Measurements from ENCODE around the gene TRPV3. TPM values are rescaled to one million over a fixed set of nuclear protein-coding genes. Genes with fewer than 3 reads are reported as not detected.

The TRPV3 gene
- total RNA-seq, 1 experiment from 2014 or later: 0.31 TPM

GRCh38 chr17:3510090-3510489, 47.5 kb downstream of the TRPV3 start:
- CTCF ChIA-PET: no interaction called here

GRCh38 chr17:3507869-3508268, 49.7 kb downstream of the TRPV3 start:
- POLR2A ChIA-PET: no interaction called here
- intact Hi-C loops (cut with micrococcal nuclease; ENCODE audit: unreplicated experiment): no loop called here
- DNase-seq (ENCODE audit: low read depth, low spot score): no peak
- Histone ChIP-seq H3K9me3 (ENCODE audit: control insufficient read depth, insufficient read depth, low read depth, low read length) (no peaks in the 10 kb centered on the region), H3K27ac (ENCODE audit: low read length) (no peak overlapping the region), H3K36me3 (ENCODE audit: control insufficient read depth, insufficient read depth, low read length) (no peaks in the 10 kb centered on the region), H3K27me3 (ENCODE audit: control insufficient read depth, insufficient read depth, low read length) (no peaks in the 10 kb centered on the region), H3K4me1 (ENCODE audit: control insufficient read depth, insufficient read depth, low read length) (no peaks in the 10 kb centered on the region), H3K4me3 (ENCODE audit: low read depth in 2 of 2, low read length in 2 of 2) (no peak overlapping the region)
- no TSS peak for BruUV-seq (replicated peaks)
- no peak for TF ChIP-seq POLR2AphosphoS5 (IDR thresholded peaks at IDR 0.05; ENCODE audit: low read depth, low read length)
- no peak for TF ChIP-seq CTCF (IDR thresholded peaks at IDR 0.05)
- TF ChIP-seq SIN3A (IDR thresholded peaks at IDR 0.05; ENCODE audit: borderline replicate concordance, insufficient read depth, low read depth, low read length): no peak
- TF ChIP-seq TCF7L2 (IDR thresholded peaks at IDR 0.05; ENCODE audit: low read depth, low read length): no peak
- TF ChIP-seq, protein P1, sequence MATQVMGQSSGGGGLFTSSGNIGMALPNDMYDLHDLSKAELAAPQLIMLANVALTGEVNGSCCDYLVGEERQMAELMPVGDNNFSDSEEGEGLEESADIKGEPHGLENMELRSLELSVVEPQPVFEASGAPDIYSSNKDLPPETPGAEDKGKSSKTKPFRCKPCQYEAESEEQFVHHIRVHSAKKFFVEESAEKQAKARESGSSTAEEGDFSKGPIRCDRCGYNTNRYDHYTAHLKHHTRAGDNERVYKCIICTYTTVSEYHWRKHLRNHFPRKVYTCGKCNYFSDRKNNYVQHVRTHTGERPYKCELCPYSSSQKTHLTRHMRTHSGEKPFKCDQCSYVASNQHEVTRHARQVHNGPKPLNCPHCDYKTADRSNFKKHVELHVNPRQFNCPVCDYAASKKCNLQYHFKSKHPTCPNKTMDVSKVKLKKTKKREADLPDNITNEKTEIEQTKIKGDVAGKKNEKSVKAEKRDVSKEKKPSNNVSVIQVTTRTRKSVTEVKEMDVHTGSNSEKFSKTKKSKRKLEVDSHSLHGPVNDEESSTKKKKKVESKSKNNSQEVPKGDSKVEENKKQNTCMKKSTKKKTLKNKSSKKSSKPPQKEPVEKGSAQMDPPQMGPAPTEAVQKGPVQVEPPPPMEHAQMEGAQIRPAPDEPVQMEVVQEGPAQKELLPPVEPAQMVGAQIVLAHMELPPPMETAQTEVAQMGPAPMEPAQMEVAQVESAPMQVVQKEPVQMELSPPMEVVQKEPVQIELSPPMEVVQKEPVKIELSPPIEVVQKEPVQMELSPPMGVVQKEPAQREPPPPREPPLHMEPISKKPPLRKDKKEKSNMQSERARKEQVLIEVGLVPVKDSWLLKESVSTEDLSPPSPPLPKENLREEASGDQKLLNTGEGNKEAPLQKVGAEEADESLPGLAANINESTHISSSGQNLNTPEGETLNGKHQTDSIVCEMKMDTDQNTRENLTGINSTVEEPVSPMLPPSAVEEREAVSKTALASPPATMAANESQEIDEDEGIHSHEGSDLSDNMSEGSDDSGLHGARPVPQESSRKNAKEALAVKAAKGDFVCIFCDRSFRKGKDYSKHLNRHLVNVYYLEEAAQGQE (IDR thresholded peaks at IDR 0.05; ENCODE audit: insufficient read depth in 1 of 2, low read depth in 2 of 2, low read length in 1 of 2): no peak
- in situ Hi-C loops (cut with HindIII; ENCODE audit: low pct_unique_long_range_greater_than_20kb, low sequenced_read_pairs): no loop called here
- ATAC-seq: no peak
- CTCF ChIA-PET: no interaction called here

More at GRCh38 chr17:3510090-3510489, 47.5 kb downstream of the TRPV3 start:
- Histone ChIP-seq H3K4me3 (ENCODE audit: low read depth in 2 of 2, low read length in 2 of 2) (no peak overlapping the region), H3K36me3 (ENCODE audit: control insufficient read depth, insufficient read depth, low read length) (no peaks in the 10 kb centered on the region), H3K27ac (ENCODE audit: low read length) (no peak overlapping the region), H3K9me3 (ENCODE audit: control insufficient read depth, insufficient read depth, low read depth, low read length) (no peaks in the 10 kb centered on the region), H3K4me1 (ENCODE audit: control insufficient read depth, insufficient read depth, low read length) (no peaks in the 10 kb centered on the region), H3K27me3 (ENCODE audit: control insufficient read depth, insufficient read depth, low read length) (no peaks in the 10 kb centered on the region)
- BruUV-seq (replicated peaks): no TSS peak
- TF ChIP-seq TCF7L2 (IDR thresholded peaks at IDR 0.05; ENCODE audit: low read depth, low read length) (no peak), SIN3A (IDR thresholded peaks at IDR 0.05; ENCODE audit: borderline replicate concordance, insufficient read depth, low read depth, low read length) (no peak), POLR2AphosphoS5 (IDR thresholded peaks at IDR 0.05; ENCODE audit: low read depth, low read length) (no peak)
- in situ Hi-C loops (cut with HindIII; ENCODE audit: low pct_unique_long_range_greater_than_20kb, low sequenced_read_pairs) (no loop called here), intact Hi-C loops (cut with micrococcal nuclease; ENCODE audit: unreplicated experiment) (no loop called here)
- no peak for DNase-seq (ENCODE audit: low read depth, low spot score)
- POLR2A ChIA-PET: no interaction called here
- no peak for ATAC-seq

DNA sequence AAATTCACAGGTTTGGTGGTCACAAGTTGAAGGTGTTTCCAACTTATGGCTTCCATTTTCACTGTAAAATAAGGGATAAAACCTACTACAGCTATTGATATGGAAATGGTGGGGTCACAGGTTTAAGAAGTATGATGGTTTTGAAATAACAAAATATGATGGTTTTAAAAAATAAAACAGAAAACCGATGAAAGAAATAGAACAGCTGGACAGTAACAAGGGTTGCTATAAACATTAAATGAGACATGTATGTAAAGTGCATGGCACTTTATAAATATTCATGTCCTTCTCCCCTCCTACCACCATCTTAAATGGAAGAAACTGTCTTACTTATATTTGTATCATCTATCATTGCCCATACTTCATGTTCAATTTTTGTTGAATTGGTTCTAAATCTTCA, 50.5 kb downstream of the TRPV3 start:
- in situ Hi-C loops (cut with HindIII; ENCODE audit: low pct_unique_long_range_greater_than_20kb, low sequenced_read_pairs) (no loop called here), intact Hi-C loops (cut with micrococcal nuclease; ENCODE audit: unreplicated experiment) (no loop called here)
- Histone ChIP-seq H3K9me3 (ENCODE audit: control insufficient read depth, insufficient read depth, low read depth, low read length) (no peaks in the 10 kb centered on the region), H3K27ac (ENCODE audit: low read length) (no peak overlapping the region), H3K36me3 (ENCODE audit: control insufficient read depth, insufficient read depth, low read length) (no peaks in the 10 kb centered on the region), H3K27me3 (ENCODE audit: control insufficient read depth, insufficient read depth, low read length) (no peaks in the 10 kb centered on the region), H3K4me1 (ENCODE audit: control insufficient read depth, insufficient read depth, low read length) (no peaks in the 10 kb centered on the region), H3K4me3 (ENCODE audit: low read depth in 2 of 2, low read length in 2 of 2) (no peak overlapping the region)
- POLR2A ChIA-PET: no interaction called here
- no peak for ATAC-seq
- no TSS peak for BruUV-seq (replicated peaks)
- TF ChIP-seq, protein P1 (IDR thresholded peaks at IDR 0.05; ENCODE audit: insufficient read depth in 1 of 2, low read depth in 2 of 2, low read length in 1 of 2): no peak
- TF ChIP-seq CTCF (IDR thresholded peaks at IDR 0.05): no peak
- TF ChIP-seq POLR2AphosphoS5 (IDR thresholded peaks at IDR 0.05; ENCODE audit: low read depth, low read length): no peak
- TF ChIP-seq SIN3A (IDR thresholded peaks at IDR 0.05; ENCODE audit: borderline replicate concordance, insufficient read depth, low read depth, low read length): no peak
- TF ChIP-seq TCF7L2 (IDR thresholded peaks at IDR 0.05; ENCODE audit: low read depth, low read length): no peak
- DNase-seq (ENCODE audit: low read depth, low spot score): no peak
- CTCF ChIA-PET: no interaction called here

Measured in Panc1 (cell line).